ENCODE measurements around the gene CCDC57. TPM values are rescaled to one million over a fixed set of nuclear protein-coding genes. Genes with fewer than 3 reads are reported as not detected.

Gene CCDC57
- total and polyA plus RNA-seq, 2 of the 4 experiments (the other 2 are of a cell fraction): 7.3 to 31.3 TPM

DNA sequence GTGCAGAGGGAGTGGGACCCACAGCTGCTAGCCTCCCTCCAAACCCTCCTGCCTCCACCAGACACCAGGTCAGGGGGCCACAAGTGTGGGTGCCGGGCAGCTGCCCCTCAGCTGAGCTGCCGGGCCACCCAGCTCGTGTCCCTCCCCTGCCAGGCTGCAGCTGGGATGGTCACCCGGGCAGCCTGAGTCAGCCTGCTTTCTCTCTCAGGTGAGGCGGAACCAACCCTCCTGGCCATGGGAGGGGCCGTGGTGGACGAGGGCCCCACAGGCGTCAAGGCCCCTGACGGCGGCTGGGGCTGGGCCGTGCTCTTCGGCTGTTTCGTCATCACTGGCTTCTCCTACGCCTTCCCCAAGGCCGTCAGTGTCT is 23.1 kb upstream of the CCDC57 start:
- dilution Hi-C loops (cut with HindIII; ENCODE audit: low sequenced_read_pairs, unreplicated experiment): no loop called here

More for the DNA sequence above, 23.1 kb upstream of the CCDC57 start:
- DNase-seq (no peak), ATAC-seq (ENCODE audit: low read depth) (no peak)
- Histone ChIP-seq H3K14ac (replicated peaks; ENCODE audit: low read depth, low read length) (no peak overlapping the region), H3K27ac (ENCODE audit: insufficient read depth, low read length) (peak overlapping the region; percentile 27; the same call in 1 of the 2 replicates), H3K27me3 (ENCODE audit: control insufficient read depth, insufficient read depth, low read length) (no peaks in the 10 kb centered on the region), H2BK20ac (ENCODE audit: low read depth, low read length) (no peak overlapping the region), H2BK5ac (ENCODE audit: low read depth, low read length, poor library complexity, severe bottlenecking) (no peak overlapping the region), H3K4ac (ENCODE audit: low read depth, low read length) (no peak overlapping the region), H2AK5ac (ENCODE audit: low read depth, low read length) (no peak overlapping the region), H2AFZ (replicated peaks; ENCODE audit: low read length, poor library complexity) (no peak overlapping the region), H4K91ac (ENCODE audit: insufficient read depth, low read depth, low read length) (no peak overlapping the region), H2BK15ac (ENCODE audit: low read depth, low read length) (no peak overlapping the region), H3K36me3 (ENCODE audit: control insufficient read depth, insufficient read depth, low read length) (peaks cover 64% of the 10 kb centered on the region), H3K4me2 (ENCODE audit: low read depth, low read length) (no peak overlapping the region), H4K20me1 (ENCODE audit: insufficient read depth, low read length) (peaks cover 100% of the 10 kb centered on the region), H3K18ac (ENCODE audit: low read depth, low read length) (no peak overlapping the region), H3K9ac (ENCODE audit: low read depth, low read length) (no peak overlapping the region), H3K9me1 (ENCODE audit: insufficient read depth, low read length) (no peaks in the 10 kb centered on the region), H4K8ac (ENCODE audit: low read depth in 2 of 2, low read length in 2 of 2) (no peak overlapping the region), H3K9me3 (ENCODE audit: control insufficient read depth, insufficient read depth, low read length) (no peaks in the 10 kb centered on the region), H3K4me3 (ENCODE audit: insufficient read depth, low read depth, low read length) (no peak overlapping the region), H3K56ac (ENCODE audit: extremely low read depth, insufficient read depth, low read length) (no peak overlapping the region), H2BK120ac (ENCODE audit: low read depth, low read length) (no peak overlapping the region), H2AK9ac (replicated peaks; ENCODE audit: low read depth, low read length, poor library complexity) (peak overlapping the region; percentile 51), H4K5ac (ENCODE audit: low read depth, low read length) (no peak overlapping the region), H3K23ac (ENCODE audit: low read depth, low read length) (no peak overlapping the region), H3K4me1 (ENCODE audit: control insufficient read depth, insufficient read depth, low read length) (peaks cover 54% of the 10 kb centered on the region), H3K79me1 (ENCODE audit: low read depth in 1 of 2, low read length in 2 of 2) (peaks cover 13 to 69% of the 10 kb centered on the region in 2 experiments; a peak in 3 of 4 replicates)
- POLR2A ChIA-PET (ENCODE audit: unreplicated experiment): no interaction called here
- WGBS, 2 experiments (ENCODE audit: extremely low coverage in 2 of 2, insufficient read length in 1 of 2): 79% methylated on average over 7 of the region's 15 CpGs; no CpG with 5 or more reads in 1 of the 2 experiments
- no peak for TF ChIP-seq MAZ (IDR thresholded peaks at IDR 0.05; ENCODE audit: borderline replicate concordance, low read depth, low read length)
- no peak for TF ChIP-seq NFE2L2 (IDR thresholded peaks at IDR 0.05; ENCODE audit: low read depth, low read length)
- no peak for TF ChIP-seq RFX5 (IDR thresholded peaks at IDR 0.05; ENCODE audit: low read depth, low read length)
- no peak for TF ChIP-seq CEBPB (IDR thresholded peaks at IDR 0.05; ENCODE audit: low read depth, low read length)
- no peak for TF ChIP-seq BHLHE40 (IDR thresholded peaks at IDR 0.05; ENCODE audit: low read depth, low read length)
- TF ChIP-seq, protein P1, sequence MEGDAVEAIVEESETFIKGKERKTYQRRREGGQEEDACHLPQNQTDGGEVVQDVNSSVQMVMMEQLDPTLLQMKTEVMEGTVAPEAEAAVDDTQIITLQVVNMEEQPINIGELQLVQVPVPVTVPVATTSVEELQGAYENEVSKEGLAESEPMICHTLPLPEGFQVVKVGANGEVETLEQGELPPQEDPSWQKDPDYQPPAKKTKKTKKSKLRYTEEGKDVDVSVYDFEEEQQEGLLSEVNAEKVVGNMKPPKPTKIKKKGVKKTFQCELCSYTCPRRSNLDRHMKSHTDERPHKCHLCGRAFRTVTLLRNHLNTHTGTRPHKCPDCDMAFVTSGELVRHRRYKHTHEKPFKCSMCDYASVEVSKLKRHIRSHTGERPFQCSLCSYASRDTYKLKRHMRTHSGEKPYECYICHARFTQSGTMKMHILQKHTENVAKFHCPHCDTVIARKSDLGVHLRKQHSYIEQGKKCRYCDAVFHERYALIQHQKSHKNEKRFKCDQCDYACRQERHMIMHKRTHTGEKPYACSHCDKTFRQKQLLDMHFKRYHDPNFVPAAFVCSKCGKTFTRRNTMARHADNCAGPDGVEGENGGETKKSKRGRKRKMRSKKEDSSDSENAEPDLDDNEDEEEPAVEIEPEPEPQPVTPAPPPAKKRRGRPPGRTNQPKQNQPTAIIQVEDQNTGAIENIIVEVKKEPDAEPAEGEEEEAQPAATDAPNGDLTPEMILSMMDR (conservative IDR thresholded peaks at IDR 0.05; ENCODE audit: low read depth, low read length): no peak
- TF ChIP-seq, protein P2, sequence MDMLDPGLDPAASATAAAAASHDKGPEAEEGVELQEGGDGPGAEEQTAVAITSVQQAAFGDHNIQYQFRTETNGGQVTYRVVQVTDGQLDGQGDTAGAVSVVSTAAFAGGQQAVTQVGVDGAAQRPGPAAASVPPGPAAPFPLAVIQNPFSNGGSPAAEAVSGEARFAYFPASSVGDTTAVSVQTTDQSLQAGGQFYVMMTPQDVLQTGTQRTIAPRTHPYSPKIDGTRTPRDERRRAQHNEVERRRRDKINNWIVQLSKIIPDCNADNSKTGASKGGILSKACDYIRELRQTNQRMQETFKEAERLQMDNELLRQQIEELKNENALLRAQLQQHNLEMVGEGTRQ (IDR thresholded peaks at IDR 0.05; ENCODE audit: low read depth, low read length): no peak
- BruUV-seq (replicated peaks): no TSS peak
- intact Hi-C loops (cut with micrococcal nuclease): no loop called here
- in situ Hi-C loops (cut with MboI; ENCODE audit: low sequenced_read_pairs): no loop called here
- CTCF ChIA-PET: no interaction called here

All from IMR-90 (cell line).